ENCODE results near the gene FLNB. TPM values are rescaled to one million over a fixed set of nuclear protein-coding genes. Genes with fewer than 3 reads are reported as not detected.

FLNB gene
- total and polyA plus RNA-seq, 2 of the 13 experiments (the other 11 are each of a cell fraction or from before 2014, with no cell fraction given): 106 to 130 TPM

DNA sequence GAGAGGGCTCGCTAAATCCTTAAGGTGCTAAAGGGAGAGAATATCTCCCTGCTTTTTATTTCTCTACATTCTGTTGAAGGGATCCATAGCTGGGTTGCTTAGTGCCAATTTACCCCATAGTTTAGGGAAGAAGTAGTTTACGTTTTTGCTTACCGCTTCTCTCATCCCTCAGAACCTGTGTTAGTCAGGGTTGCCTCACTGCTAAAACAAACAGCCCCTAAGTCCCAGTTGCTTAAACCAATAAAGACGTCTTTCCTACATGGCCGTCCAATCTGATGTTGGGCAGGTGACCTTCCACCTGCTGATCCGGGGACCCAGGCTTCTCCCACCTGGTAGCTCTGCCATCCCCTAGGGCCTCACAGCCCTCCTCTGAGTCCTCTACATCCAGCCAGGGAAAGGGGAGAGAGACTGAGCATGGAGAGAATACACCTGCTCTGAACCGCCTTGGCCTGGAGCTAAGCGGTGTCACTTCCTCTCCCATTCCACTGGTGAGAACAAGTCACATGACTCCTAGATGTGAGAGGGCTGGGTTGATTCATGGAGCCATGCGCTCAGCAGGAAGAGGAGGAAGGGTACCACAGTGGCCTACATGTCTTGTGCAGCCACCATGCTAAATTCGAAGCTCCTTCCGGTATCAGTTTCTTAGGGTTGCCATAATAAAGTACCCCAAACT is 176.2 kb downstream of the FLNB start:
- ATAC-seq (no peak), FAIRE-seq (no peak)
- POLR2A ChIA-PET: no interaction called here

More for the DNA sequence above, 176.2 kb downstream of the FLNB start:
- 0 out of 5 replicates have a peak, but pooled peaks cover 0 to 4% of the 10 kb centered on the region in 2 experiments for H3K27me3 ChIP-seq (ENCODE audit: control insufficient read depth in 1 of 2, insufficient read depth in 2 of 2, low read length in 2 of 2)
- peaks cover 90% of the 10 kb centered on the region for H3K4me1 ChIP-seq (ENCODE audit: insufficient read depth, low read length)
- in situ Hi-C loops (cut with HindIII; ENCODE audit: extremely low pct_ligation_motif_present, low pct_unique_long_range_greater_than_20kb) (loop anchor here (5.0 to 10.0 kb wide), 2 partner anchors 33 to 230 kb away; no protein-coding TSS in a partner anchor), intact Hi-C loops (cut with micrococcal nuclease; ENCODE audit: unreplicated experiment) (no loop called here)
- no peak overlapping the region for H3K4me2 ChIP-seq (ENCODE audit: low read depth, low read length)
- no peaks in the 10 kb centered on the region for H3K36me3 ChIP-seq (replicated peaks in 1 of 2; ENCODE audit: control insufficient read depth in 1 of 2, insufficient read depth in 2 of 2, low read length in 2 of 2)
- no peak overlapping the region for H2AFZ ChIP-seq (ENCODE audit: low read length)
- BruUV-seq (replicated peaks): no TSS peak
- 49% methylated on average over 8 of the region's 11 CpGs for WGBS (ENCODE audit: low lambda C conversion rate)
- no peaks in the 10 kb centered on the region for H3K79me2 ChIP-seq (ENCODE audit: insufficient read depth, low read length)
- no peak overlapping the region for H3K27ac ChIP-seq (ENCODE audit: extremely low read length, insufficient read depth, low read length)
- no peaks in the 10 kb centered on the region for H3K9me3 ChIP-seq (ENCODE audit: low read length)
- no peak overlapping the region for H3K9ac ChIP-seq (ENCODE audit: insufficient read depth, low read depth, low read length)
- TF ChIP-seq RBAK (CRISPR knock-in tag; IDR thresholded peaks at IDR 0.05) (peak; percentile 66; the same call in 1 of the 2 replicates), ZNF441 (CRISPR knock-in tag; IDR thresholded peaks at IDR 0.05; ENCODE audit: borderline replicate concordance) (no peak), ZNF12 (CRISPR knock-in tag; IDR thresholded peaks at IDR 0.05) (peak; percentile 97), JARID2 (CRISPR knock-in tag; IDR thresholded peaks at IDR 0.05; ENCODE audit: insufficient replicate concordance) (no peak), ZNF687 (CRISPR knock-in tag; IDR thresholded peaks at IDR 0.05) (0 out of 2 replicates have a peak, but pooled peaks have one; percentile 20)
- H3K4me3 ChIP-seq (replicated peaks in 1 of 3; ENCODE audit: insufficient read depth in 1 of 3, low read depth in 2 of 3, low read length in 3 of 3): no peak overlapping the region
- DNase-seq (ENCODE audit: low spot score): no peak
- H4K20me1 ChIP-seq (ENCODE audit: insufficient read depth, low read length): no peaks in the 10 kb centered on the region
- CTCF ChIA-PET (ENCODE audit: low intra/inter-chr PET ratio, low total read pairs): no interaction called here
